ENCODE measurements around the gene ELOF1. TPM values are rescaled to one million over a fixed set of nuclear protein-coding genes. Genes with fewer than 3 reads are reported as not detected.
"Not testable (repeated sequence)": the region's sequence is repeated elsewhere in the genome, so short reads cannot be mapped to it uniquely, and the experiment has no call there.

The ELOF1 gene
- 28.9 TPM for total RNA-seq

DNA sequence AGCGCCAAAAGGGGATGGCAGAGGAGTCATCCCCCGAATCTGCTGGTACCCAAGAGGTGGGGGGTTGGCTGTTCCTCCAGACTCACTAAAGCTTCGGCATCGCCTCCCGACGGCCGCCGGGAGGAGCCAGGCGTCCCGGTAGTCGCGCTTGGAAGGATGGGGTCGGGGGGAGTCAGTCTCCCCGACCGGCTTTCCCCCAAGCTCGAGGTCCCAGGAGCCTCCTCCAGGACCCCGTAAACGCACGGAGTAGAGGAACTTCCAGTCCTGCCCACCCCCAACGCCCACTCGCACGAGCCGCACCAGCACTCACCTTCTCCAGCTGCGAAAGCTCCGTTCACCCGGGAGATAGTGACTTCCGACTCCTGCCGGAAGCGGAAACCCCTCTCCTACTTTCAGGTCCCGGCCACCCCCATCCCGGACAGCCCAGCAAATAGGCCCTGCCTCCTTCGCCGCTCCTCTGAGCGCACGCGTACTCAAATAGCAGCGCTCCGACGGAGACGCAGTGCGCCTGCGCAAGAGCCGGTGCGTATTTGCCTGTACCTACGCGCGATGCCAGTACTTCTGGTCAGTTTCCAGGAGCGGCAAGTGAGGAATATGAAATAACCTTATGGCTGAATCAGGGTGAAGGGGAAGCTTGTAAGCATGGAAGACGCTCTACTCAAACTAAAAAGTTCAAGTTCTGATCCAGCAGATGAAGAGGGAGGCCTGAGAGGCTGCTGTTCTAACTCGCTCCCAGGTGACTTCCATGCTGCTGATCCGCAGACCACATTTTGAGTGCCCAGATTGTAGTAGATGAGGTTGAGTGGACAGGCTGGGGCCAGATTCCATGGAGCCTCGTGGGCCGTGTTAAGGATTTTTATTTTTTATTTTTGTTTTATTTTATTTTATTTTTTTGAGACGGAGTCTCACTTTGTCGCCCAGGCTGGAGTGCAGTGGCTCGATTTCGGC is at the start of gene ELOF1:
Gene ELOF1, minus strand, starts transcription at position 350 of the 948 bp plus-strand sequence. CDS start 4,883 bp downstream, outside the sequence.
- DNase-seq (ENCODE audit: low spot score) (peak; percentile 99), ATAC-seq (peak; percentile 98)

DNA sequence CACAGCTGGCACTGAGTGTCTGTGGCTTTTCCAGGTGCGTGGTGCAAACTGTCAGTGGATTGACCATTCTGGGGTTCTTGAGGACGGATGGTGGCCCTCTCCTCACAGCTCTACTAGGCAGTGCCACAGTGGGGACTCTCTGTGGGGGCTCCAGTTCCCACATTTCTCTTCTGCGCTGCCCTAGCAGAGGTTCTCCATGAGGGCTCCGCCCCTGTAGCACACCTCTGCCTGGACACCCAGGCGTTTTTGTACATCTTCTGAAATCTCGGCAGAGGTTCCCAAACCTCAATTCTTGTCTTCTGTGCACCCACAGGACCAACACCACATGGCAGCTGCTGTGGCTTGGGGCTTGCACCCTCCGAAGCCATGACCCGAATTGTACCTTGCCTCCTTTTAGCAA is 47.5 kb upstream of the ELOF1 start:
- DNase-seq (ENCODE audit: low spot score) (no peak), ATAC-seq (no peak)

DNA sequence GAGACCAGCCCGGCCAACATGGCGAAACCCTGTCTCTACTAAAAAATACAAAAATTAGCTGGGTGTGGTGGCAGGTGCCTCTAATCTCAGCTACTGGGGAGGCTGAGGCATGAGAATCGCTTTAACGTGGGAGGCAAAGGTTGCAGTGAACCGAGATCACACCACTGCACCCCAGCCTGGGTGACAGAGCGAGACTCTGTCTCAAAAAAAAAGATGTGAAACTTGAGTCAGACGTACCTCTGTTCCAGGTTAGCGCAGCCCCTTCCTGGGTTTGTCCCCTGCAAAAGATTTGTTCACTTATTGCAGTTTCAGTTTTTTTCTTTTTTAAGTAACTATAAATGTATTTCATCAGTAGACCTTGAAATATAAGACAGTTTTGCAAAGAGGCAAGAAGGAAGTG is 40.7 kb upstream of the ELOF1 start:
- DNase-seq (ENCODE audit: low spot score); ATAC-seq: not testable (repeated sequence)

DNA sequence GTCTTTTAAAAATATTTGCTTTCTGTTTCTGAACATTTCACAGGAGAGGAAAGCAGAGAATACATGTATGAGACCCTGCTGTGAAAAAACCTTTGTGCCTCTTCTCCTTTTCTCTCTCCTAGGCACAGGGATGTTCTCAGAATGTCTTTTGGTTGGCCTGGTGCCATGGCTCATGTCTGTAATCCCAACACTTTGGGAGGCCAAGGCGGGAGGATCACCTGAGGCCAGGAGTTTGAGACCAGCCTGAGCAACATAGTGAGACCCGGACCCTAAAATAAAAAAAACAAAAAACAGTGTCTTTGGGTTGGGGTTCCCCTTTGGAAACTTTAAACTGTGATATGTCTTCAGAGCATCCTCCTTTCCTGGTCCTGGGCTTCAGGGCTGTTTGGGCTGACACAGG is 39.7 kb upstream of the ELOF1 start:
- no peak for DNase-seq (ENCODE audit: low spot score)
- ATAC-seq, result no peak

DNA sequence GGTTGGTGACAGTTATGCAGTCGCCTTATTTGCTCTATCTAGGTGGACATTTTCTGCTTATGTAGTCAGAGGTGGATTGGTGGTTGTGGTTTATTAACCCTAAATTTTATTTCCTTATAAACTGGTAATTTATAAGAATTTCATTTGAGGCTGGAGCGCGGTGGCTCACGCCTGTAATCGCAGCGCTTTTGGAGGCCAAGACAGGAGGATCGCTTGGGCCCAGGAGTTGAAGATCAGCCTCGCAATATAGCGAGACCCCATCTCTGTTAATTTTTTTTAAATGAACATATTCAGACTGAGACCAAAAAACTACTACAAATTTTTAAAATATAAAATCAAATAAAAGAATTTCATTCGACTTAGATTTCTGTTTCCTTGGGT is 39.1 kb upstream of the ELOF1 start:
- ATAC-seq (no peak), DNase-seq (ENCODE audit: low spot score) (no peak)

DNA sequence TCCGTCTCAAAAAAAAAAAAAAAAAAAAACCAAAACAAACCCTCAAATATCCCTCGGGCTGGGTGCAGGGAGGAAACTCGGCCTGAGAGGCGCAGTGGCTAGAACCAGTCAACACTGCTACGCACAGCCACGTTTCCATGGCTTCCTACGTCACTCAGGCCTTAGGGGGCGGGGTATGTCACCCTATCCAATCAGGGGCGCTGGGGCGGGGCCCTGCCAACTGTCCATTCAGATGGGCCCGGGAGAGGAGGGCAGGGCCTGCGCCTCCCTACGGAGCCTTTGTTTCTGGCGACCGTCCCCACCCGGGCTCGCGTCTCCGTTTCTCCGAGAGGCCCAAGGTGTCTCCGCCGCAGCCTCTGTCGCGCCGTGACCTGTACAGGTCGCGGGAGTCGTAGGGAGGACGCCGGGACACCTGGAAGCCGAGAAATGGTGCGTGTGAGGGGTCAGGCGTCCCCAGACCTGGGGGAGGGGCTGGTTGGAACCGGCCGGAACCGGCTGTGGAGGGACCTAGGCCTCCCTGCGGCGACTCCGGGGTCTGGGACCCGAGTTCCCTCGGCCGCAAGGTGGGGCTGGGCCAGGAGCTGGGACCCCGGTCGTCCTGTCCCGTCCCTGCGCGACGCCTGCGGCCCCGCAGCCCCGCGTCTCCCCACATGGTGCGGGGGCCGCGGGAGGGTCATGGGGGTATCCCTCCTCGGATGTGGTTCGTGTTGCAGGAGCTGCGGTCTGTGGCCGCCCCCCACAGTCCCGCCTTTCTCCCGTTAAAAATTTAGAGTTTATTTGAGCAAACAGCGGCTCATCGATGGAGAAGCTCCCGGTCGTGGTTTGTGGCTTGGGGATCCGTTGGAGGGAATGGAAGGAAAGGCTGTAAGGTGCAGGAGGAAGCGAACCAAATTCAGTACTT is 38.4 kb upstream of the ELOF1 start, which contains the start of gene ZNF627:
Gene ZNF627, plus strand, starts transcription at position 282 of the 901 bp plus-strand sequence. Its CDS starts 145 bp downstream, at position 427.
- ATAC-seq (peak; percentile 98), DNase-seq (ENCODE audit: low spot score) (peak; percentile 99)

DNA sequence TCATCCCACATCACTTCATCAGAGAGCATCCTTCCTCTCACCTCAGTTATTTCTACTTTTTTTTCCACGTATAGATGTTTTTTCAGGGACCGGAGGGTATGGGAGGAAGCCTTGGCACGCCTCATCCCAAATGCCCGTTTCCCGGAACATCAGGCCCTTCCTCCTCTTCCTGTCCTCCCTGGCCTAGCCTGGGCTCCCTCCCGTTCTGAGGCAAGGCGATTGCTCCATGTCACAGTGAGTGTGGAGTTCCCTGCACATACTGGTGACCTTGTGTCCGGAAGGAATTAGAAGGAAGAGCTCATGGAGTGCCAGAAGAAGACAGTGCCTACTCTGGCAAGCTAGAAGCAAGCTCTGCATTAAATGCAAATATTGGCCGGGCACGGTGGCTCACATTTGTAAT is 37.1 kb upstream of the ELOF1 start:
- DNase-seq (ENCODE audit: low spot score) (no peak), ATAC-seq (no peak)

DNA sequence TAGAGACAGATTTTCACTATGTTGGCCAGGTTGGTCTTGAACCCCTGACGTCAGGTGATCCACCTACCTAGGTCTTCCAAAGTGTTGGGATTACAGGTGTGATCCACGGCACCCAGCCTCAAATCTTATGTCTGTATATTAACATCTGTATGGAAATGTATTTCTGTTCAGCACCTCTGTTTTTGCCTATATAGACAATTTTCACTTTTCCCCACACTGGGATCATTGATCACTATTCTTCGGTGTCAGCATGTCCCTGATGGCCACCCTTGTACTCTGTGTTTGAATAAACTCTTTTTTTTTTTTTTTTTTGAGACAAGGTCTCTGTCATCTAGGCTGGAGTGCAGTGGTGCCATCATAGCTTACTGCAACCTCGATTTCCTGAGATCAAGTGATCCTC is 35.1 kb upstream of the ELOF1 start:
- ATAC-seq (no peak), DNase-seq (ENCODE audit: low spot score) (no peak)

DNA sequence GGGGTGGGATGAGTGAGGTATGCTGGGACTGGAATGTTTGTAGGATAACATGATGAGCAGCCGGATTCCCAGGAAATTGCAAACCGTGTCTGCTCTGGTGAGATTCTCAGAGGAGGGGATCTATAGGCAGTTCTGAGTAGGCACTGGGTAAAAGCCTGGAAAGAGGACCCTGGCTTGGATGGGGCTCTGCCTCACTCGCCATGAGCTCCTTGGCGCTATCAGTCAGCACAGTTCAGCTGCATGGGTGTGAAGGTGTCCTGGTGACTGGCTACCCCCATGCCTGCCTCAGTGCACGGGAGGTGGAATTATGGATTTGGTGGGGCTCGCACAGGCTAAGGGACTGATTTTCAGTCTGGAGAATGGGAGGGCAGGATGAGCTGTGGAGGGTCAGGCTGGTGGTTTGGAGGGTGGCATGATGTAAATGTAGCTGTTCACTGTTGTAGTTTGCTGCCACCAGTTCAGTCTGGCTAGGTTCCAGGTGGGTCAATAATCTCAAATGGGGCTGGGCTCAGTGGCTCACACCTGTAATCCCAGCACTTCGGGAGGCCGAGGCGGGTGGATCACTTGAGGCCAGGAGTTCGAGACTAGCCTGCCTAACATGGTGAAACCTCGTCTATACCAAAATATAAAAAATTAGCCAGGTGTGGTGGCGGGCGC is 29.1 kb upstream of the ELOF1 start:
- ATAC-seq (peak; percentile 55), DNase-seq (ENCODE audit: low spot score) (no peak)

DNA sequence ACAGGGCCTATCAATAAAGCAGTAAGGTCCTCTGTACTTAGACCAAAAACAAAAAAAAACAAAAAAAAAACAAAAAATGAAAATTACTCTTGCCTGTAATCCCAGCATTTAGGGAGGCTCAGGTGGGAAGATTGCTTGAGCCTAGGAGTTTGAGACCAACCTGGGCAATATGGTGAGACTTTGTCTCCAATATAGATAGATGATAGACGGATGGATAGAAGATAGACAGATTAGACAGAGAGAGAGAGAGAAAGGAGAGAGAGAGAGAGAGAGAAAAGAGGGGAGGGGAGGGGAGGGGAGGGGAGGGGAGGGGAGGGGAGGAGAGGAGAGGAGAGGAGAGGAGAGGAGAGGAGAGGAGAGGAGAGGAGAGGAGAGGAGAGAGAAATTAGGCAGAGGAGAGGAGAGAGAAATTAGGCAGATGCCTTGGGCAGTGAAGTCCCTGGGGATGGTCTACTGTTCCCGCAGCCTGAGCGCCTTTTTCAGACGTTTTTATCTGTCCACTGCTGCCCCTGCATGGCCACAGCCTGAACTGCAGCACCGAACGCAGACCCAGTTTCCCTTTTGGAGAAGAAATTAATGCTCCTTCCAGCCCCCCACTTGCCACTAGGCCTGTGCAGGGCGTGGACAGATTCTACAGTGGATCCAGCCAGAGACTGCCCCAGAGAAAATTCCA is 28.4 kb upstream of the ELOF1 start:
- ATAC-seq (peak; percentile 98), DNase-seq (ENCODE audit: low spot score) (peak; percentile 73)

DNA sequence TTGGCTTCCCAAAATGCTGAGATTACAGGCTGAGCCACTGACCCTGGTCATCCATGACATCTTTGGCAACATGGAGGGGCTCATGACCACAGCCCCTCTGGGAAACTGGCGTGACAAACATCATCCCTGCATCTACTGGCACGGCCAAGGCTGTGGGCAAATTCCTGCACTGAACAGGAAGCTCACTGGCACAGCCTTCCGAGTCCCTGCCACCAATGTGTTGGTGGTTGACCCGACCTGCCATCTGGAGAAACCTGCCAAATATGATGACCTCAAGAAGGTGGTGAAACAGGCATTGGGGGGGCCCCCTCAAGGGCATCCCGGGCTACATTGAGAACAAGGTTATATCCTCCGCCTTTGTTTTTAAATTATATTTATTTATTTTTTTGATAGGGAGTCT is 27.3 kb upstream of the ELOF1 start:
- ATAC-seq, result no peak
- no peak for DNase-seq (ENCODE audit: low spot score)

DNA sequence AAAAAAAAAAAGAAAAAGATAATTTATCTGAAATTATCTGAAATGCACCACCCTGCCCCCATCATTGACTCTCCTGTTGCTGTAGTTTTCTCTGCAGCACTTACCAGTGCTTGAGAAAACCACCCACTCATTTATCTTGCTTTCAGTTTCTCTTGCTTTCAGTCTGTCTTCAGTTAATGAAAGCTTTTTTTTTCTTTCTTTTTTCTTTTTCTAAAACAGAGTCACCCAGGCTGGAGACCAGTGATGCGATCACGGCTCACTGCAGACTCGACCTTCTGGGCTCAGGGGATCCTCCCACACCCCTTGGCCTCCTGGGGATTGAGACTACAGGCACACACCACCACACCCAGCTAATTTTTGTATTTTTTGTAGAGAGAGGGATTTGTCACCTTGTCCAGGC is 22.7 kb upstream of the ELOF1 start:
- DNase-seq (ENCODE audit: low spot score) (no peak), ATAC-seq (no peak)

DNA sequence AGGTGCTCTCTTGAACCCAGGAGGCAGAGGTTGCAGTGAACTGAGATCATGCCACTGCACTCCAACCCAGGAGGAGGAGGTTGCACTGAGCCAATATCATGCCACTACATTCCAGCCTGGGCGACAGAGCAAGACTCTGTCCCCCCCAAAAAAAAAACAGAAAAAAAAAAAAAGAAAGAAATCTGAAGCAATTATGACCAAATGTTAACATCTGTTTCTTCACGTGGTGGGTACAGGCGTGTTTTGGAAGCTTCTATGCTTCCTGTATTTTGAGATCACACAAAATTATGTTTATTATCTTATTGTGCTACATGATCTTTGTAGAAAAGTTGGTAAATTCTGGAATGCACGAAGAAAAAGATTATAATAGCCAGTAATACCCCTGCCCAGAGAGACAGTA is 21.1 kb upstream of the ELOF1 start:
- DNase-seq (ENCODE audit: low spot score) (no peak), ATAC-seq (no peak)

DNA sequence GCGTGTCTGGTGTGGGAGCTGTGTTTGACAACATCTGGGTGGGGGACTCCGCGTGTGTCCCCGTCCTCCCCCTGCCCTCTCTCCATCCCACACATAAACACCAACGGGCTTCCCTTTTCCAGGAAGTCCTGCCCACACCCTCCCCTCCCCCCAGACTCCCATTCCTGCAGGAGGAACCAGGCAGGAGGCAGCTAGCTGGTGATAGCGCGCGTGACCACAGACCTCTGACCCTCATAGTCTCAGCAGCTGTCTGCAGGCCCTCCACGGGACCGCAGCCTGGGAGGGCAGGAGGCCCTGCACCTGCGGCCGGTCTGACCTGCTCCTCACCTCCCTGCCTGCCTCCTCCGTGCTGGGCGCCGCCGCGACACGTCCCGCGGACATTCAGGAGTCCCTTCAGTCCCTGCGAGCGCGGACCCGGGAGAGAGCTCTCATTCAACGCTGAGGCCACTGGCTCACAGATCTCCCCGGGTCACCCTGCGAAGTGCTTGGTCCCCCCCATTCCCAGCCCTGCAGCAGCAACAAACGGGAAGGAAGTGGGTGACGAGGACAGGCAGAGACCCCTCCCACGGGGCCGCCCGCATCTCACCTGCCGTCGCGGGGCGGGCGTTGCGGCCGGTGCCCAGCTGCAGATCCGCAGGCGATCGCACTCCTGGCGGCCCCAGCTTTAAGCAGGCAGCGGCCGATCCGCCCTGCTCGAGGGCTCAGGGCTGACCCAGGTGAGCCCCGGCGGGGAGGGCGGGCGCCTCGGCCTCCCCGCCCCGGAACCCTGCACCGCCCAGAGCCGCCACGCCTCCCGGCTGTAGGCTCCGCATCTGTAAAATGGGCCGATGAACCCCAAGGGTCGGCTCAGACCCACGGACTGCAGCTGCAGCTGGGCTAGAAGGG is 19.5 kb upstream of the ELOF1 start:
- ATAC-seq (peak; percentile 72), DNase-seq (ENCODE audit: low spot score) (peak; percentile 59)

DNA sequence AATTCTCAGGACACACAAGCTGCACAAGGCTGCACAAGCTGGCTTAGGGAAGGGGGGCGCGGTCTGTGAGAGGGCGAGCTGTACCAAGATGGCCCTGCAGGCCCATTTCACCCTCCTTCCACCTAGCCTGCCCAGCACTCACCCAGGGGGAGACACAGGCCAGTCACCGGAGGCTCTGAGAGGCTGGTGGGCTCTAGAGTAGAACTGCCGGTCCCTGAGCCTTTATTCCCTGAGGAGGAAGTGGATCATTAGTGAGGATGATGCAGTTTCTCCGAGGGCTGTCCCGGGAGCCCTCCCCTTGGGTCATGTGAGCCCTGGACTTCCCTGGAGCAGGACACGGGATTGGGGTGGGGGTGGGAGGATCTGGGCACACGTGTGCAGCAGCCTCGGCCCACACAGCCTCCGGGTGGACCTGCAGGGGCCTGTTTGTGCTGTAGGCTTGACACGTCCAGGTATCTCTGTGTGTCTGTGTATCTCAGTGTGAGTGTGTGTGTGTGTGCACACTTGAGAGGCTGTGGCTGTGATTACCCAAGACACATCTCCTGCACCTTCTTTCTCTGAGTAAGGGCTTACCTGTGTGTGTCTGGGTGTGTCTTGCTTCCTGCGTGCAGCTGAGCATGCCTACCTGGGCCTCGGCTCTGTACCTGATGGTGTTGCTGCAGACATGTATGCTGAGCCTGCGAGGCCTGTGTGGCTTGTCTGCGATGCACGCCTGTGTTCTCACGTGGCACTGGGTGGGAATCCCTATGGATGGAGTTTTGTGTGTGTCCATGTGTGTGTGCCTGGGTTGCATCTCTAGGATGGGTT is 18.6 kb upstream of the ELOF1 start, which contains the start of gene ACP5:
Gene ACP5, minus strand, starts transcription at position 195 of the 807 bp plus-strand sequence. CDS start 328 bp downstream, outside the sequence.
- peak; percentile 46 for ATAC-seq
- DNase-seq (ENCODE audit: low spot score), result no peak

DNA sequence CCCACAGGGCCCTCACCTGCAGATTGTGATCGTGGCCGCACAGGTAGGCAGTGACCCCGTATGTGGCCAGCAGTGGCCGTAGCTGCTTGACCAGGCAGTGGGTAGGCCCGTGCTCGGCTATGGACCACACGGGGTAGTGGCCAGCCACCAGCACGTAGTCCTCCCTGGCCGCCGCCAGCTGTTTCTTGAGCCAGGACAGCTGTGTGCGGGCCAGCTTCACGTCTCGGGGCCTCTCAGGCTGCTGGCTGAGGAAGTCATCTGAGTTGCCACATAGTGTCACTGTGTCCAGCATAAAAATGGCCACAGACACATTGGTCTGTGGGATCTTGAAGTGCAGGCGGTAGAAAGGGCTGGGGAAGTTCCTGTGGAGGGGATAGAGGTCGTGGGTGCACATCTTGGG is 17.2 kb upstream of the ELOF1 start:
- ATAC-seq (no peak), DNase-seq (ENCODE audit: low spot score) (no peak)

DNA sequence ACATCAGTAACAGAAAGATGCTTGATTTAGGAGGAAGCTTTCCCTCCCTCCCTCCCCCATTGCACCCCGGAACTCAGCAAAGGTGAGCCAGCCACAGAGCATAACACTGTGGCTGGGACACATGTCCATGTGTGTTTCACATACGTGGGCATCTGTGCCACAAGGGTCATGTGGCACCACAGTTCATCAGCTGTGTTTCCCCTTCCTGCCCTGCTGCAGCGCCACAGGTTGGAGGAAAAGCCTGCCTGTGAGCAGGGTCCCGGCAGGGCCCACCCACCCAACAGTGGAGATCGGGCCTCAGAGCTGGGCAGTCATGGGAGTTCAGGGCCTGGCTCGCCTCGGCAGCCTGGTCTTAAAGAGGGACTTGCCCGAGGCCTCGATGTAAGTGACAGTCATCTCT is 15.7 kb upstream of the ELOF1 start:
- DNase-seq (ENCODE audit: low spot score) (no peak), ATAC-seq (no peak)

DNA sequence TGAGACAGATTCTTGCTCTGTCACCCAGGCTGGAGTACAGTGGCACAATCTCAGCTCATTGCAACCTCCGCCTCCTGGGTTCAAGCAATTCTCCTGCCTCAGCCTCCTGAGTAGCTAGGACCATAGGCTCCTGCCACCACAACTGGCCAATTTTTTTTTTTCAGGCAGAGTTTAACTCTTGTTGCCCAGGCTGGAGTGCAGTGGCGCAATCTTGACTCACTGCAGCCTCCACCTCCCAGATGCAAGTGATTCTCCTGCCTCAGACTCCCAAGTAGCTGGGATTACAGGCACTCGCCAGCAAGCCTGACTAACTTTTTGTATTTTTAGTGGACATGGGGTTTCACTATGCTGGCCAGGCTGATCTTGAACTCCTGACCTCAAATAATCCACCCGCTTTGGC is 14.7 kb upstream of the ELOF1 start:
- not testable (repeated sequence) for DNase-seq (ENCODE audit: low spot score); ATAC-seq

All from left lobe of liver (tissue), 2 donors.